ENCODE results near the gene FERMT3.

The FERMT3 gene

DNA sequence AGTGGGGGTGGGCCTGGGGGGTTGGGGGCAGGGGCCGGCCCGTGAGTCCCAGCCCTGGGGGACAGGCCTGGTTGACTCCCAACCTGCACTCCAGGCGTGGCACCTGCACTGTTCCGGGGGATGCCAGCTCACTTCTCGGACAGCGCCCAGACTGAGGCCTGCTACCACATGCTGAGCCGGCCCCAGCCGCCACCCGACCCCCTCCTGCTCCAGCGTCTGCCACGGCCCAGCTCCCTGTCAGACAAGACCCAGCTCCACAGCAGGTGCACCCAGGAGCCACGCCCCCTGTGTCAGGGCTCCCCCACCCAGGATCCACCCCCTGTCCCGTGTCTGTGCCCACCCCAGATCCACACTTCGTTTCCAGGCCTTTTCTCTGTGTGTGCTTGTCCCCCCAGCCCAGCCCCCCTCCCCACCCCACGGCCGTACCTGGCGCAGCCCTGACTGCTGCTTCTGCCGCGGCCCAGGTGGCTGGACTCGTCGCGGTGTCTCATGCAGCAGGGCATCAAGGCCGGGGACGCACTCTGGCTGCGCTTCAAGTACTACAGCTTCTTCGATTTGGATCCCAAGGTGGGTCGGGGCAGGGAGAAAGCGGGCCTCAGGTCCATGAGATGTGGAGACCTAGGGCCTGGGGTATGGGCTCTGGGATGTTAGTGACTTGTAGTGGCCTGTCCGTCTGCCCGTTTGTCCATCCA, 4.8 kb downstream of the FERMT3 start:
- DNase-seq (ENCODE audit: low read depth), result no peak
- H3K4me3 ChIP-seq (ENCODE audit: low read depth, low read length), result no peak overlapping the region
- TF ChIP-seq, protein P1, sequence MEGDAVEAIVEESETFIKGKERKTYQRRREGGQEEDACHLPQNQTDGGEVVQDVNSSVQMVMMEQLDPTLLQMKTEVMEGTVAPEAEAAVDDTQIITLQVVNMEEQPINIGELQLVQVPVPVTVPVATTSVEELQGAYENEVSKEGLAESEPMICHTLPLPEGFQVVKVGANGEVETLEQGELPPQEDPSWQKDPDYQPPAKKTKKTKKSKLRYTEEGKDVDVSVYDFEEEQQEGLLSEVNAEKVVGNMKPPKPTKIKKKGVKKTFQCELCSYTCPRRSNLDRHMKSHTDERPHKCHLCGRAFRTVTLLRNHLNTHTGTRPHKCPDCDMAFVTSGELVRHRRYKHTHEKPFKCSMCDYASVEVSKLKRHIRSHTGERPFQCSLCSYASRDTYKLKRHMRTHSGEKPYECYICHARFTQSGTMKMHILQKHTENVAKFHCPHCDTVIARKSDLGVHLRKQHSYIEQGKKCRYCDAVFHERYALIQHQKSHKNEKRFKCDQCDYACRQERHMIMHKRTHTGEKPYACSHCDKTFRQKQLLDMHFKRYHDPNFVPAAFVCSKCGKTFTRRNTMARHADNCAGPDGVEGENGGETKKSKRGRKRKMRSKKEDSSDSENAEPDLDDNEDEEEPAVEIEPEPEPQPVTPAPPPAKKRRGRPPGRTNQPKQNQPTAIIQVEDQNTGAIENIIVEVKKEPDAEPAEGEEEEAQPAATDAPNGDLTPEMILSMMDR (IDR thresholded peaks at IDR 0.05; ENCODE audit: insufficient read depth, low read depth, low read length, missing control alignments), result no peak

DNA sequence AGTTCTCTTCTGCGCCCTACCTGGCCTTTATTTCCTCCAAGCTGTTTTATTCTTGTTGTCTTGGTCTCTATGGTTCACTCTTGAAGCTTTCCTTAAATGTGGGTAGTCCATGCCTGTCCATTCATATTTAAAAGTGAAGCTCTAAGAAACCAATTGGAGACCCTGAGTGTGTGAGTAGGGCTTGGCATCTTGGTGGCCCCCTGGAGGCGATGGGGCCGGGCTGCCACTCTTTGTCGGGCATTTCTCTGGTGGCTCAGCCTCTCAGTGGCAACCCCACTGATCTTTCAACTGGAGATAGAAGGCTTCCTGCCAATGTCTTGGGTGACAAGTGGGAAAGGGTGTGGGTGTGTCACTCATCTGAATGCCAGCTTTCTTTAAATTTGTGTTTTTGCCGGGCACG, 10.4 kb downstream of the FERMT3 start:
- TF ChIP-seq, protein P1 (IDR thresholded peaks at IDR 0.05; ENCODE audit: insufficient read depth, low read depth, low read length, missing control alignments), result peak; percentile 6
- H3K4me3 ChIP-seq (ENCODE audit: low read depth, low read length), result no peak overlapping the region
- no peak for DNase-seq (ENCODE audit: low read depth)

DNA sequence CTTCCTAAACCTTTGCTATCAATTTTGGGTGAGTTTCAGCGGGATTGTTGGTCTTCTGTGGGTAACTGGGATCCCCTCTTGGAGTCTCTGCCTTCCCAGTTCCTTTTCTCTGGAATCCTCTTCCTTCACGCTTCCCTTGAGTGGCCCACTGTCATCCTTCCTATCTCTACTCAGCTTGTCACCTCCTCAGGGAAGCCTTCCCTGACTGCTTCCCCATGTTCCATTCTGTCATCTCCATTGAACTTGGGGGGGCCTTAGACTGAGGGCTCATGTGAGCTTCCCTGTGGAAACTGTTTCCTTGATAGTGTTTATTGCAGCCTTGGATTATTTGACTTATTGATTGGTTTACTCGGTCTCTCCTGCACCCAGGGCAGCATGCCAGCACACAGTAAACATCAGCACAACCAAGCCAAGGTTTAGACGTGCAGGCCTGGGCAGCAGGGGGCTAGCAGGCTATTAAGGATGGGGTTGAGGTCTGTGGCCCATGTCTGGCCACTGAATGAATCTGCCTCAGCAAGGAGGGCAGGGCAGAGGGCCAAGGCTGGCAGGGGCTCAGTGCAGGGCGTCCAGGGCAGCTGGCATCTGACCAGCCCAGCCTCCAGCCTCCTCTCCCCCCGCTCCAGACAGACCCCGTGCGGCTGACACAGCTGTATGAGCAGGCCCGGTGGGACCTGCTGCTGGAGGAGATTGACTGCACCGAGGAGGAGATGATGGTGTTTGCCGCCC, 12.3 kb downstream of the FERMT3 start:
- TF ChIP-seq, protein P1 (IDR thresholded peaks at IDR 0.05; ENCODE audit: insufficient read depth, low read depth, low read length, missing control alignments), result no peak
- DNase-seq (ENCODE audit: low read depth), result no peak
- H3K4me3 ChIP-seq (ENCODE audit: low read depth, low read length), result no peak overlapping the region

DNA sequence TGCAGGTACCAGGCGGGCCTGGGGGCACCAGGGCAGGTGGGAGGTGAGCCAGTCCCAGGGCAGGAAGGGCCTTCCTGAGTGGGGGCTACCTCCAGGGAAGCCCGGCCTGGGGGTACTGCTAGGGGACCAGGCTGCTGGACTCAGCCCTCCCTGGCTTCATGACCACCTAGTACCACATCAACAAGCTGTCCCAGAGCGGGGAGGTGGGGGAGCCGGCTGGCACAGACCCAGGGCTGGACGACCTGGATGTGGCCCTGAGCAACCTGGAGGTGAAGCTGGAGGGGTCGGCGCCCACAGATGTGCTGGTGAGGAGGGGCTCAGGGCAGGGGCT, 12.8 kb downstream of the FERMT3 start:
- DNase-seq (ENCODE audit: low read depth), result no peak
- H3K4me3 ChIP-seq (ENCODE audit: low read depth, low read length), result no peak overlapping the region
- TF ChIP-seq, protein P1 (IDR thresholded peaks at IDR 0.05; ENCODE audit: insufficient read depth, low read depth, low read length, missing control alignments), result no peak

DNA sequence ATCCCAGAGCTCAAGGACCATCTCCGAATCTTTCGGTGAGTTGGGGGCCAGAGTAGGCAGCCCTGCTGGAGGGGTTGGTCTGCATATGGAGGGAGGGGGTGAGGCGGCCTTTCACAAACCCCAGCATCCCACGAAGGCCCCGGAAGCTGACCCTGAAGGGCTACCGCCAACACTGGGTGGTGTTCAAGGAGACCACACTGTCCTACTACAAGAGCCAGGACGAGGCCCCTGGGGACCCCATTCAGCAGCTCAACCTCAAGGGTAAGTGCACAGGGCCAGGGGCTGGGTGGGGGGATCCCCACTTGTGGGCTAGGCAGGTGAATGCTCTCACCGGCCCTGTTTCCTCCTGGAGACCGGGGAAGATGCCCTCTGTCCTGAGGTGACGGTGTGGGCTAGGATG, 13.2 kb downstream of the FERMT3 start:
- DNase-seq (ENCODE audit: low read depth), result peak; percentile 5
- TF ChIP-seq, protein P1 (IDR thresholded peaks at IDR 0.05; ENCODE audit: insufficient read depth, low read depth, low read length, missing control alignments), result no peak
- no peak overlapping the region for H3K4me3 ChIP-seq (ENCODE audit: low read depth, low read length)

DNA sequence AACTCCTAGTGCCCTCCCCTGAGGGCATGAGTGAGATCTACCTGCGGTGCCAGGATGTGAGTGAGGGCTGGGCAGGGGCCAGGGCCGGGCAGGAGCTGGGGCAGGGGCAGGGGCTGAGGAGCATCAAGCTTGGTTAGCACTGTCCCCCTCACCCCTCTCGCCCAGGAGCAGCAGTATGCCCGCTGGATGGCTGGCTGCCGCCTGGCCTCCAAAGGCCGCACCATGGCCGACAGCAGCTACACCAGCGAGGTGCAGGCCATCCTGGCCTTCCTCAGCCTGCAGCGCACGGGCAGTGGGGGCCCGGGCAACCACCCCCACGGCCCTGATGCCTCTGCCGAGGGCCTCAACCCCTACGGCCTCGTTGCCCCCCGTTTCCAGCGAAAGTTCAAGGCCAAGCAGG, 13.8 kb downstream of the FERMT3 start:
- TF ChIP-seq, protein P1 (IDR thresholded peaks at IDR 0.05; ENCODE audit: insufficient read depth, low read depth, low read length, missing control alignments), result no peak
- no peak for DNase-seq (ENCODE audit: low read depth)
- H3K4me3 ChIP-seq (ENCODE audit: low read depth, low read length), result no peak overlapping the region
